HepG2 (cell line): ENCODE data around the gene TNPO3. TPM values are rescaled to one million over a fixed set of nuclear protein-coding genes. Genes with fewer than 3 reads are reported as not detected.

Source experiments
- CBX2 ChIP-seq, 2 experiments: fragments of 200-600 bp in 1 of 2; sonication (generic); formaldehyde crosslinking in 1 of 2; IDR thresholded peaks; 2 replicates each; pipeline versions ENCODE4 v1.7.0 to v1.8.1; 2018 to 2022; ENCODE audit warnings: low read depth in 2 of 2, low read length in 1 of 2, mild to moderate bottlenecking in 1 of 2, missing genetic modification reagents in 1 of 2
- HBP1 ChIP-seq: IDR thresholded peaks from 2 replicates; pipeline ENCODE4 v1.6.1; 2016; ENCODE audit warnings: low read depth, control low read depth
- NBN ChIP-seq: fragments of 450-650 bp; conservative IDR thresholded peaks from 2 replicates; pipeline ENCODE4 v1.6.1; 2017
- YY1 ChIP-seq: IDR thresholded peaks from 2 replicates; pipeline ENCODE4 v1.6.1; 2011; ENCODE audit warnings: low read length, low read depth, moderate library complexity, mild to moderate bottlenecking; ENCODE audit not compliant: insufficient read depth, insufficient replicate concordance
- ZGPAT ChIP-seq: IDR thresholded peaks from 2 replicates; pipeline ENCODE4 v1.6.1; 2016; ENCODE audit warnings: mild to moderate bottlenecking
- ZNF256 ChIP-seq: sonication (generic); formaldehyde crosslinking; conservative IDR thresholded peaks from 2 replicates; pipeline ENCODE4 v1.4.0; 2020; ENCODE audit warnings: missing genetic modification reagents
- polyA plus RNA-seq, 8 experiments: library from polyadenylated mRNA; depleted of rRNA in 3 of 8; stranded (reverse) in 7 of 8; unstranded in 1 of 8; fragments of >200 nt; fragmentation: Illumina TruSeq in 4 of 8; extraction: Trizol in 4 of 8; gene quantifications; 2 replicates each; pipeline versions ENCODE4 v1.2.1 to v1.2.3, GENCODE V29; 2011 to 2016; ENCODE audit warnings: low read depth in 4 of 8, missing spikeins in 1 of 8, mixed read lengths in 1 of 8; ENCODE audit not compliant: insufficient read depth in 1 of 8
- total RNA-seq, 5 experiments: library from RNA; depleted of rRNA; stranded (reverse); fragments of >200 nt; fragmentation: Illumina TruSeq; extraction: Trizol; gene quantifications; 2 replicates each; pipeline ENCODE4 v1.2.3, GENCODE V29; 2016; ENCODE audit warnings: low read depth in 1 of 5
- TF ChIP-seq, protein P1 (sequence below): sonication (generic); formaldehyde crosslinking; IDR thresholded peaks from 2 replicates; pipeline ENCODE4 v1.4.0; 2020; ENCODE audit warnings: missing genetic modification reagents, borderline replicate concordance
- TF ChIP-seq, protein P2 (sequence below): sonication (generic); formaldehyde crosslinking; IDR thresholded peaks from 2 replicates; pipeline ENCODE4 v1.4.0; 2020; ENCODE audit warnings: missing genetic modification reagents, borderline replicate concordance

The TNPO3 gene
- total and polyA plus RNA-seq, 2 of the 13 experiments (the other 11 are each of a cell fraction or from before 2014, with no cell fraction given), result 23.8 to 44.6 TPM

GRCh38 chr7:128989961-128990360 lies 65.0 kb downstream of the TNPO3 start (continued):
- no peak for TF ChIP-seq HBP1 (CRISPR knock-in tag)
- no peak for TF ChIP-seq YY1
- no peak for TF ChIP-seq ZGPAT (CRISPR knock-in tag)
- TF ChIP-seq CBX2 (IDR thresholded peaks at IDR 0.05; ENCODE audit: low read depth, low read length), result no peak
- TF ChIP-seq CBX2 (CRISPR knock-in tag; IDR thresholded peaks at IDR 0.05; ENCODE audit: low read depth), result no peak
- no peak for TF ChIP-seq ZNF256 (CRISPR knock-in tag)
- TF ChIP-seq, protein P1, sequence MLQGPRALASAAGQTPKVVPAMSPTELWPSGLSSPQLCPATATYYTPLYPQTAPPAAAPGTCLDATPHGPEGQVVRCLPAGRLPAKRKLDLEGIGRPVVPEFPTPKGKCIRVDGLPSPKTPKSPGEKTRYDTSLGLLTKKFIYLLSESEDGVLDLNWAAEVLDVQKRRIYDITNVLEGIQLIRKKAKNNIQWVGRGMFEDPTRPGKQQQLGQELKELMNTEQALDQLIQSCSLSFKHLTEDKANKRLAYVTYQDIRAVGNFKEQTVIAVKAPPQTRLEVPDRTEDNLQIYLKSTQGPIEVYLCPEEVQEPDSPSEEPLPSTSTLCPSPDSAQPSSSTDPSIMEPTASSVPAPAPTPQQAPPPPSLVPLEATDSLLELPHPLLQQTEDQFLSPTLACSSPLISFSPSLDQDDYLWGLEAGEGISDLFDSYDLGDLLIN (CRISPR knock-in tag), result no peak
- TF ChIP-seq NBN, result no peak
- TF ChIP-seq, protein P2, sequence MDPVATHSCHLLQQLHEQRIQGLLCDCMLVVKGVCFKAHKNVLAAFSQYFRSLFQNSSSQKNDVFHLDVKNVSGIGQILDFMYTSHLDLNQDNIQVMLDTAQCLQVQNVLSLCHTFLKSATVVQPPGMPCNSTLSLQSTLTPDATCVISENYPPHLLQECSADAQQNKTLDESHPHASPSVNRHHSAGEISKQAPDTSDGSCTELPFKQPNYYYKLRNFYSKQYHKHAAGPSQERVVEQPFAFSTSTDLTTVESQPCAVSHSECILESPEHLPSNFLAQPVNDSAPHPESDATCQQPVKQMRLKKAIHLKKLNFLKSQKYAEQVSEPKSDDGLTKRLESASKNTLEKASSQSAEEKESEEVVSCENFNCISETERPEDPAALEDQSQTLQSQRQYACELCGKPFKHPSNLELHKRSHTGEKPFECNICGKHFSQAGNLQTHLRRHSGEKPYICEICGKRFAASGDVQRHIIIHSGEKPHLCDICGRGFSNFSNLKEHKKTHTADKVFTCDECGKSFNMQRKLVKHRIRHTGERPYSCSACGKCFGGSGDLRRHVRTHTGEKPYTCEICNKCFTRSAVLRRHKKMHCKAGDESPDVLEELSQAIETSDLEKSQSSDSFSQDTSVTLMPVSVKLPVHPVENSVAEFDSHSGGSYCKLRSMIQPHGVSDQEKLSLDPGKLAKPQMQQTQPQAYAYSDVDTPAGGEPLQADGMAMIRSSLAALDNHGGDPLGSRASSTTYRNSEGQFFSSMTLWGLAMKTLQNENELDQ (CRISPR knock-in tag), result no peak
